Hepatocyte (in vitro differentiated cells): ENCODE results near the gene GJC2. TPM values are rescaled to one million over a fixed set of nuclear protein-coding genes. Genes with fewer than 3 reads are reported as not detected.

Experiments used
- DNase-seq: peaks from one replicate; pipeline ENCODE4 v3.0.0-alpha.2; 2016; ENCODE audit warnings: low spot score
- H2AFZ ChIP-seq: fragments of 200-600 bp; sonication (generic); 2 replicates; pipeline ENCODE4 v1.6.0; 2016; ENCODE audit warnings: antibody characterized with exemption, mild to moderate bottlenecking
- H3K27ac ChIP-seq: fragments of 200-600 bp; sonication (generic); 2 replicates; pipeline ENCODE4 v1.5.1; 2016; ENCODE audit warnings: mild to moderate bottlenecking
- H3K27me3 ChIP-seq: fragments of 200-600 bp; sonication (generic); 2 replicates; pipeline ENCODE4 v1.6.1; 2016
- H3K36me3 ChIP-seq: fragments of 200-600 bp; sonication (generic); replicated peaks from 2 replicates; pipeline ENCODE4 v1.5.1; 2016; ENCODE audit warnings: low read depth; ENCODE audit not compliant: insufficient read depth
- H3K4me1 ChIP-seq: fragments of 200-600 bp; sonication (generic); 2 replicates; pipeline ENCODE4 v1.5.1; 2016; ENCODE audit warnings: mild to moderate bottlenecking, moderate library complexity; ENCODE audit not compliant: insufficient read depth
- H3K4me2 ChIP-seq: fragments of 200-600 bp; sonication (generic); 2 replicates; pipeline ENCODE4 v1.6.0; 2016
- H3K4me3 ChIP-seq: fragments of 200-600 bp; sonication (generic); 2 replicates; pipeline ENCODE4 v1.5.1; 2016; ENCODE audit warnings: mild to moderate bottlenecking
- H3K79me2 ChIP-seq: fragments of 200-600 bp; sonication (generic); 2 replicates; pipeline ENCODE4 v1.6.0; 2017; ENCODE audit warnings: mild to moderate bottlenecking
- H3K9me2 ChIP-seq: fragments of 200-600 bp; sonication (generic); replicated peaks from 2 replicates; pipeline ENCODE4 v1.6.0; 2017; ENCODE audit warnings: mild to moderate bottlenecking; ENCODE audit not compliant: insufficient read depth
- H3K9me3 ChIP-seq: fragments of 200-600 bp; sonication (generic); 2 replicates; pipeline ENCODE4 v1.5.1; 2016; ENCODE audit warnings: low read depth, mild to moderate bottlenecking
- H4K20me1 ChIP-seq: fragments of 200-600 bp; sonication (generic); 2 replicates; pipeline ENCODE4 v1.6.0; 2016; ENCODE audit warnings: mild to moderate bottlenecking; ENCODE audit not compliant: insufficient read depth, poor library complexity, severe bottlenecking
- EZH2 ChIP-seq: fragments of 200-600 bp; sonication (generic); IDR thresholded peaks from 2 replicates; pipeline ENCODE4 v1.6.1; 2016; ENCODE audit warnings: antibody characterized with exemption, mild to moderate bottlenecking, borderline replicate concordance
- EZH2phosphoT487 ChIP-seq: fragments of 200-600 bp; sonication (generic); IDR thresholded peaks from one replicate; pipeline ENCODE4 v1.6.1; 2018; ENCODE audit warnings: antibody characterized with exemption, mild to moderate bottlenecking, low read depth, moderate library complexity; ENCODE audit not compliant: unreplicated experiment, severe bottlenecking
- WGBS: methylation state at CpG from one replicate; pipeline ENCODE4 v1.1.6; 2016; ENCODE audit warnings: low lambda C conversion rate; ENCODE audit errors: missing lambda C conversion rate; 5-methylcytosine and 5-hydroxymethylcytosine counted together
- polyA plus RNA-seq: library from polyadenylated mRNA; unstranded; fragments of >200 nt; fragmentation: Nextera tagmentation; extraction: Ambion mirVana; gene quantifications from 2 replicates; pipeline ENCODE4 v1.2.1, GENCODE V29; 2016
- total RNA-seq: library from RNA; depleted of rRNA; stranded (reverse); fragments of >200 nt; gene quantifications from 2 replicates; pipeline ENCODE4 v1.2.3, GENCODE V29; 2014
- TF ChIP-seq, protein P1 (sequence below): fragments of 200-600 bp; sonication (generic); IDR thresholded peaks from 2 replicates; pipeline ENCODE4 v1.5.1; 2016; ENCODE audit warnings: antibody characterized with exemption, mild to moderate bottlenecking; ENCODE audit not compliant: poor library complexity

The GJC2 gene
- total and polyA plus RNA-seq, 2 experiments from 2014 or later: 0.40 to 1.6 TPM

DNA sequence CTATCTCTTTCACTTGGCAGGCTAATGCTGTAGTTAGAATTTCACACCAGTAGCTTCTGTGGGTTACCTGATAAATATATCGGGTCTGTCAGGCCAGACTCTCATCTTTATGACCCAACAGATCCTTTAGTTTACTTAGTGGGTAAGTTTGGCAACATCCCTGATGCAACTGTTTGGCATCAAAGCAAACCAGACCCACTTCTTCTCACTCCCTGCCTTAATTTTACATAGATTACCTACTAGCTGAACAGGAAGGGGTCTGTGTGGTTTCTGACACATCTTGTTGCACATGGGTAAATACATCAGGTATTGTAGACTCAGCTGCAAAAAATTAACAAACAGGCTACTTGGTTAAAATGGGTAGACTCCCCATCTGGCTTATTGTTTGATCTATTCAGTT is 12.8 kb upstream of the GJC2 start:
- WGBS: 53% methylated on average over 1 of the region's 1 CpG
- TF ChIP-seq EZH2: no peak
- TF ChIP-seq, protein P1, sequence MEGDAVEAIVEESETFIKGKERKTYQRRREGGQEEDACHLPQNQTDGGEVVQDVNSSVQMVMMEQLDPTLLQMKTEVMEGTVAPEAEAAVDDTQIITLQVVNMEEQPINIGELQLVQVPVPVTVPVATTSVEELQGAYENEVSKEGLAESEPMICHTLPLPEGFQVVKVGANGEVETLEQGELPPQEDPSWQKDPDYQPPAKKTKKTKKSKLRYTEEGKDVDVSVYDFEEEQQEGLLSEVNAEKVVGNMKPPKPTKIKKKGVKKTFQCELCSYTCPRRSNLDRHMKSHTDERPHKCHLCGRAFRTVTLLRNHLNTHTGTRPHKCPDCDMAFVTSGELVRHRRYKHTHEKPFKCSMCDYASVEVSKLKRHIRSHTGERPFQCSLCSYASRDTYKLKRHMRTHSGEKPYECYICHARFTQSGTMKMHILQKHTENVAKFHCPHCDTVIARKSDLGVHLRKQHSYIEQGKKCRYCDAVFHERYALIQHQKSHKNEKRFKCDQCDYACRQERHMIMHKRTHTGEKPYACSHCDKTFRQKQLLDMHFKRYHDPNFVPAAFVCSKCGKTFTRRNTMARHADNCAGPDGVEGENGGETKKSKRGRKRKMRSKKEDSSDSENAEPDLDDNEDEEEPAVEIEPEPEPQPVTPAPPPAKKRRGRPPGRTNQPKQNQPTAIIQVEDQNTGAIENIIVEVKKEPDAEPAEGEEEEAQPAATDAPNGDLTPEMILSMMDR: no peak
- no peak for TF ChIP-seq EZH2phosphoT487
- no peaks in the 10 kb centered on the region for H3K9me2 ChIP-seq

DNA sequence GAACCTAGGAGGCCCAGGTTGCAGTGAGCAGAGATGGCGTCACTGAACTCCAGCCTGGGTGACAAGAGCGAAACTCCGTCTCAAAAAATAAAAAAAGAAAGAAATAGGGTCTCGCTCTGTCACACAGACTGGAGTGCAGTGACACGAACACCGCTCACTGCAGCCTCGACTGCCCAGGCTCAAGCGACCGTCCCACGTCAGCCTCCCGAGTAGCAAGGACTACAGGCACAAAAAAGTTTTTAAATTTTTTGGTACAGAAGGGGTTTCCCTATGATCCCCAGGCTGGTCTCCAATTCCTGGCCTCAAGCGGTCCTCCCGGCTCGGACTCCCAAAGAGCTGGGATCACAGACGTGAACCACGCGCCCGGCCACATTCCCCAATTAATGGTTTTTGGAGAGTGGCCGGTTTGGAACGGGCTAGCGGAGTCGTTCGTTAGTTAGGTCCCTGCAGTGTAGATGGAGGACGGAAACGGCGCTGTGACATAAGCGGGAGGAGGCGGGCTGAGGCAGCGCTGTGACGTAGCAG is 10.3 kb upstream of the GJC2 start:
- TF ChIP-seq, protein P1: no peak
- no peak for TF ChIP-seq EZH2
- Histone ChIP-seq H3K79me2 (peaks cover 40% of the 10 kb centered on the region), H3K9me3 (no peaks in the 10 kb centered on the region), H3K27me3 (no peaks in the 10 kb centered on the region), H3K4me2 (peak overlapping the region; percentile 70), H3K36me3 (no peaks in the 10 kb centered on the region), H3K9me2 (no peaks in the 10 kb centered on the region), H4K20me1 (peaks cover 40% of the 10 kb centered on the region), H3K4me1 (peaks cover 15% of the 10 kb centered on the region), H2AFZ (peak overlapping the region; percentile 86), H3K4me3 (peak overlapping the region; percentile 30), H3K27ac (peak overlapping the region; percentile 94)
- DNase-seq: no peak
- WGBS: 27% methylated on average over 29 of the region's 30 CpGs

More for the DNA sequence above, 12.8 kb upstream of the GJC2 start:
- H2AFZ ChIP-seq: no peak overlapping the region
- H3K36me3 ChIP-seq: no peaks in the 10 kb centered on the region
- H3K9me3 ChIP-seq: no peaks in the 10 kb centered on the region
- no peak for DNase-seq
- peaks cover 11% of the 10 kb centered on the region for H3K4me1 ChIP-seq
- peaks cover 15% of the 10 kb centered on the region for H3K79me2 ChIP-seq
- no peak overlapping the region for H3K27ac ChIP-seq
- H3K4me3 ChIP-seq: no peak overlapping the region
- no peak overlapping the region for H3K4me2 ChIP-seq
- no peaks in the 10 kb centered on the region for H3K27me3 ChIP-seq
- peaks cover 15% of the 10 kb centered on the region for H4K20me1 ChIP-seq

DNA sequence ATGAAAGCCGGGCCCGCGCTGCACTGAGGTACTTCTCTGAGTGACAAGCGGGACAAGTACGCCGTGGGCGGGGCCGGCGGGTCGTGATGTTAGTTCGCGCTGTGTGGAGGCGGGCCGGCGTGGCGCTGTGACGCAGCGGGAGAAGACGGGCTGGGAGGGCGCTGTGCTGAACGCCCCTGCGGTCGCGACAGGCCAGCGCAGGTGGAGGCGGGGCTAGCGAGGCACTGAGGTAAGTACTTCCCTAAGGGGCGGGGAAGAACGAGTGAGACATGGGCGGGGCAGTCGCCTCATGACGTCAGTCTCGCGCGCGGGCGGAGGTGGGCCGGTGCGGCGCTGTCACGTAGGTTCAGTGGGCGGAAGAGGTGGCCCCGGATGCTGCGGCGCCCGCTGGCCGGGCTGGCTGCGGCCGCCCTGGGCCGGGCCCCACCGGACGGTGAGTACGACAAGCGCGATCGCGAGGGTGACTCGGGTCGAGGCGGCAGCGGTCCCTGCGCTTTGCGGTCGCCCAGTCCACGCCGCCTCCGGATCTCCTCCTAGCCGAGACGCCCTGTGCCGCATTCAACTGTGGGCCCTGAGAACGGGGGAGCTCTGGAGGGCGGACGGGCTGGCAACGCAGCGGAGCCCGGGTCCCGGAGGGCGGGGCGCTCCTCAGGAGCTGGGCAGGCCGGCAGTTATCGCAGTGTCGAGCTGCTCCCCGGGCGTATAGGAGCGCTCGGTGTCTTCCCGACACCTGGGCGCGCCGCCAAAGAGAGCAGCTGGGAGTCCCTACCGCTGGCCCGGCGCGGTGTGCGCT is 9.6 kb upstream of the GJC2 start, which contains the start of gene GUK1:
Gene GUK1, plus strand, starts transcription at position 349 of the 793 bp plus-strand sequence. Its CDS starts 24 bp downstream, at position 373.
- H3K27ac ChIP-seq: peak within 1 kb of the TSS; percentile 98
- H3K4me1 ChIP-seq: peaks cover 17% of the 10 kb centered on the region
- H2AFZ ChIP-seq: peak within 1 kb of the TSS; percentile 86
- H3K9me3 ChIP-seq: no peaks in the 10 kb centered on the region
- H3K4me2 ChIP-seq: peak within 1 kb of the TSS; percentile 99
- H3K79me2 ChIP-seq: peaks cover 47% of the 10 kb centered on the region
- WGBS: under 1% methylated on average over 82 of the region's 95 CpGs
- no peaks in the 10 kb centered on the region for H3K27me3 ChIP-seq
- H3K4me3 ChIP-seq: peak within 1 kb of the TSS; percentile 40
- no peaks in the 10 kb centered on the region for H3K9me2 ChIP-seq
- peak; percentile 100 for DNase-seq
- peaks cover 46% of the 10 kb centered on the region for H4K20me1 ChIP-seq
- TF ChIP-seq EZH2phosphoT487 (no peak), EZH2 (no peak)
- TF ChIP-seq, protein P1: no peak
- no peaks in the 10 kb centered on the region for H3K36me3 ChIP-seq
